ENCODE measurements around the gene DYNC1LI2.
A peak's percentile ranks its signal among the peaks of the same experiment; 100 is the strongest.
"Not testable (repeated sequence)": the region's sequence is repeated elsewhere in the genome, so short reads cannot be mapped to it uniquely, and the experiment has no call there.

The DYNC1LI2 gene

DNA sequence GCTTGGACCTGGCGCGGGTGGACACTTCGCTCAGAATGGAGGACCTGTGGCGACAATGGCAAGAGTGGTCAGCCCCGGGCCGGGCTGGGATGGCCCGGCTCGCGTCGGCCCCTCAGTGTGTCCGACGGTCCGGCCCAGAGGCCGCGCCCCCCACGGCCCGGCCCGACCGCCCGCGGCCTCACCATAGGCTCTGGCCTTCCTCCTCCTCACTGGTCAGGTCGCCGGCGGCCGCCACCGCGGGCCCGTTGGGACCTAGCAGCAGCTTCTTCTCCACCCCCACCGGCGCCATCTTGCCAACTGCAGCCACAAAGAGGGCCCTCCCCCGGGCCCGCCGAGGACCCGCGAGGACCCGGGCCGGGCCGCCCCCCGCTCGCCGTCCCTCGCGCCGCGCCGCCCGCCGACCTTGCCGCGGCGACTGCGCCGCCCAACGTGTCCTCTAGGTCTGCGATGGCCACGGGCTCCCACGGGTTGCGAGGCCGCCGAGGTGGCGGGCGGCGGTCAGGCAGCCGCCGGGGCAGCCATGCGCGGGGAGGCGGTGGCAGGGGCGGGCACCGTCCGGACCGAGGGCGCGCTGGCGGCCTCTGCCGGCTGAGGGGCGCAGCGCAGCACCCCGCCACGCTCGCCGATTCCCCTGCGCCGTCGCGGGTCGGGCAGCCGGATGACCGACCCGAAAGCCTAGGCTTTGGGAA is at the start of gene DYNC1LI2:
TSS of gene DYNC1LI2 (minus strand) at position 307 of the 689 bp plus-strand sequence. CDS start at position 289, 18 bp downstream.
- no peak for TF ChIP-seq ZNF274 (IDR thresholded peaks at IDR 0.05; ENCODE audit: low read depth, low read length)
- H3K4me3 ChIP-seq (ENCODE audit: low read length) = peak within 1 kb of the TSS; percentile 91

GRCh38 chr16:66800856-66801255 is 49.4 kb upstream of the DYNC1LI2 start:
- H3K4me3 ChIP-seq (ENCODE audit: low read length) = no peak overlapping the region
- TF ChIP-seq ZNF274 (IDR thresholded peaks at IDR 0.05; ENCODE audit: low read depth, low read length) = no peak

DNA sequence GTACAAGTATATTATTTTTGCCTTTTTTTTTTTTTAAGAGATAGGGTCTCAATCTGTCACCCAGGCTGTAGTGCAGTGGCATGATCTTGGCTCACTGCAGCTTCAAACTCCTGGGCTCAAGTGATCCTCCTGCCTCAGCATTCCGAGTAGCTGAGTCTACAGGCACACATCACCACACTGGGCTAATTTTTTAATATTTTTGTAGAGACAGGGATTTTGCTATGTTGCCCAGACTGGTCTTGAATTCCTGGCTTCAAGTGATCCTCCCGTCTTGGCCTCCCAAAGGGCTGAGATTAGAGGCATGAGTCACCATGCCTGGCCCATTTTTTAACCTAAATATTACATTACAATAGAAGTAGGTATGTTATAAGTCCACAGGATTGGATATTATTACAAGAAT is 46.8 kb upstream of the DYNC1LI2 start:
- no peak for TF ChIP-seq ZNF274 (IDR thresholded peaks at IDR 0.05; ENCODE audit: low read depth, low read length)
- no peak overlapping the region for H3K4me3 ChIP-seq (ENCODE audit: low read length)

DNA sequence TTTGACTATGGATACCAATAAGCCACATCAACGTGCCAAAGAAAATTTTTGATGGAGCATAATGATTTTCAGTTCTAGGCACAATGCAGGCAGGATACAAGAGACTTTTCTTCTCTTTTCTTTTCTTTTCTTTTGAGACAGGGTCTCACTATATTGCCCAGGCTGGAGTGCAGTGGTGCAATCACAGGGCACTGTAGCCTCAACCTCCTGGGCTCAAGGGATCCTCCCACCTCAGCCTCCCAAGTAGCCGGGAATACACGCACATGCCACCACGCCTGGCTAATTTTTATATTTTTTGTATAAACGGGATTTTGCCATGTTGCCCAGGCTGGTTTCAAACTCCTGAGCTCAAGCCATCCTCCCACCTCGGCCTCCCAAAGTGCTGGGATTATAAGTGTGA is 42.6 kb upstream of the DYNC1LI2 start:
- not testable (repeated sequence) for H3K4me3 ChIP-seq (ENCODE audit: low read length)

DNA sequence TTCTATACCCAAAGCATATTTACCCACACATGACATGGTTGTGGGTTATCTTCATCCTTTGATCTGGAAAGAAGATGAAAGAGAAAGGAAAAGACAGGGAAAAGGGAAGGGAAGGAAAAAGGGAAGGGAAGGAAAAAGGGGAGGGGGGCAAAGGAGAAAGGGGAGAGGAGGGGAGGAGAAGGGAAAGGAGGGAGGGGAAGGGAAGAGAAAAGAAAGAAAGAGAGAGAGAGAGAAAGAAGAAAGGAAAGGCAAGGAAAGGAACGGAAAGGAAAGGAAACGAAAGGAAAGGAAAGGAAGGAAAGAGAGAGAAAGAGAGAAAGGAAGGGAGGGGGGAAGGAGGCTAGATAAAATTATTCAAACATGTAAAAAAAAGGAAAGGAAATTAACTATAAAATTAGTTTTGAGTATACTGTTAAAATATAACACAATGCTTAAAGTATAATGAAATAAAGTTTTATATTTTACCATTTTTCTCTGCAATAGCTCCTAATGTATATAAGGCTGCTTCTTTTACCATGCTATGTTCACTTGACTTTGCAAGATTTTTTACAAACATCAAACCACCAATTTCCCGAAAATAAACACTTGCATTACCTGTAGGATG is 38.8 kb upstream of the DYNC1LI2 start:
- TF ChIP-seq ZNF274 (IDR thresholded peaks at IDR 0.05; ENCODE audit: low read depth, low read length) = no peak
- H3K4me3 ChIP-seq (ENCODE audit: low read length) = no peak overlapping the region

DNA sequence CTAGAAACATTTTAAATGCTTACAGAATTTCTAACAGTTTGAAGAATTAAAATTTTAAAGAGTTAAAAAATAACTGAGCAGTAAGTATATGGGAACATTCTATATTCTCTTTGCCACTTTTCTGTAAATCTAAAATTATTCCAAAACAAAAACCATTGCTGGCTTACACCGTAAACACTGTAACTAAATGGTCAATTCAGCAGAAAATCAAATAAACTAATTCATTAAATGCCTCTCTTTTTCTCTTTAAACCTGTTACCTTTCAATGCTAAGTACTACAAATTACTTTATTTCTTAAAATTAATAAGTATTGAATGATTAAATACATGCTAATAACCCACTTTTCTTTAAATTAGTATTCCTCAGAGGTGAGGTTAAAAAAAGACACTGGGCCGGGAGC is 36.0 kb upstream of the DYNC1LI2 start:
- TF ChIP-seq ZNF274 (IDR thresholded peaks at IDR 0.05; ENCODE audit: low read depth, low read length) = no peak
- H3K4me3 ChIP-seq (ENCODE audit: low read length) = no peak overlapping the region

DNA sequence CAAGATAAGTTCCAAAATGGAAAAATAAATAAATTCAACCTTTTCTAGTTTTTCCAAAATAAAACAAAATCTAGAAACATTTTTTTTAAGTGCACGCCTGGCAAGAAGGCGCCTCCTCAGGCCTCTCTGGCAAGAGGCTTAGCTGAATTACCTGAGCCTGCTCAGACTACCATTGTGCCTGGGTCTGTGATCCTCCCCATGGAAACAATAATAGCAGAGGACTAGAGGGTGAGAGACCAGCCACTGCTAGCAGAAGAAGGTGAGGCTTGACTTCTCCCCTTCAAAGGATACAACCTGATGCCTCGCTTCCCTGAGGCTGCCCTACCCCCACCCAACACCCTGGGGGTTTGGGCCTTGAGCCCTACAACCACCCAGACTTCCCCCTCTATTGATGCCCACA is 35.1 kb upstream of the DYNC1LI2 start:
- no peak for TF ChIP-seq ZNF274 (IDR thresholded peaks at IDR 0.05; ENCODE audit: low read depth, low read length)

DNA sequence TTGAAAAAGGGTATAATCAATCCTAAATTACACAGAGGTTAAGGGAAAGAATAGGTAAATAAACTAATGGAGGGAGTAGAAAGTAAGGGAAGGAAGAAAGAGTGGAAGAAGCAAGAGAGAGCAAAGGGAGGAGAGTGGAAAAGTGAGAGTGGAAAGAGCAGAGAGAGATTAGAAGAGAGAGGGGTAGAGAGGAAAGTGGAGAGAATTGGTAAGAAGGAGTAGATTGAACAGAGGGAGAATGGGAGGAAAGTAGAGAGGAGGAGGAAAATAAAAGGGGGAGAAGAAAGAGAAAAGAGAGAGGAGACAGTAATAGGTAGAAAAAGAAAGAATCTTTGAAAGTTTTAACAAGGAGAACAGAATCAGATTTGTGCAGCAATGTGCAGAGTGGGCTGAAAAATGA is 25.0 kb upstream of the DYNC1LI2 start:
- TF ChIP-seq ZNF274 (IDR thresholded peaks at IDR 0.05; ENCODE audit: low read depth, low read length) = no peak
- no peak overlapping the region for H3K4me3 ChIP-seq (ENCODE audit: low read length)

More for the DNA sequence above, 35.1 kb upstream of the DYNC1LI2 start:
- H3K4me3 ChIP-seq (ENCODE audit: low read length) = no peak overlapping the region

GRCh38 chr16:66774981-66775380 is 23.6 kb upstream of the DYNC1LI2 start:
- no peak for TF ChIP-seq ZNF274 (IDR thresholded peaks at IDR 0.05; ENCODE audit: low read depth, low read length)
- no peak overlapping the region for H3K4me3 ChIP-seq (ENCODE audit: low read length)

GRCh38 chr16:66758086-66758485 is 6.7 kb upstream of the DYNC1LI2 start:
- TF ChIP-seq ZNF274 (IDR thresholded peaks at IDR 0.05; ENCODE audit: low read depth, low read length) = no peak
- H3K4me3 ChIP-seq (ENCODE audit: low read length) = no peak overlapping the region

- no peak for TF ChIP-seq ZNF274 (IDR thresholded peaks at IDR 0.05; ENCODE audit: low read depth, low read length)
- no peak overlapping the region for H3K4me3 ChIP-seq (ENCODE audit: low read length)
These were observed 3.4 kb upstream of the DYNC1LI2 start for GRCh38 chr16:66754819-66755218.

- no peak for TF ChIP-seq ZNF274 (IDR thresholded peaks at IDR 0.05; ENCODE audit: low read depth, low read length)
These were observed 2.8 kb upstream of the DYNC1LI2 start for GRCh38 chr16:66754211-66754610.

GRCh38 chr16:66752958-66753357 is 1.5 kb upstream of the DYNC1LI2 start:
- no peak overlapping the region for H3K4me3 ChIP-seq (ENCODE audit: low read length)
- no peak for TF ChIP-seq ZNF274 (IDR thresholded peaks at IDR 0.05; ENCODE audit: low read depth, low read length)

More at GRCh38 chr16:66754211-66754610, 2.8 kb upstream of the DYNC1LI2 start:
- no peak overlapping the region for H3K4me3 ChIP-seq (ENCODE audit: low read length)

DNA sequence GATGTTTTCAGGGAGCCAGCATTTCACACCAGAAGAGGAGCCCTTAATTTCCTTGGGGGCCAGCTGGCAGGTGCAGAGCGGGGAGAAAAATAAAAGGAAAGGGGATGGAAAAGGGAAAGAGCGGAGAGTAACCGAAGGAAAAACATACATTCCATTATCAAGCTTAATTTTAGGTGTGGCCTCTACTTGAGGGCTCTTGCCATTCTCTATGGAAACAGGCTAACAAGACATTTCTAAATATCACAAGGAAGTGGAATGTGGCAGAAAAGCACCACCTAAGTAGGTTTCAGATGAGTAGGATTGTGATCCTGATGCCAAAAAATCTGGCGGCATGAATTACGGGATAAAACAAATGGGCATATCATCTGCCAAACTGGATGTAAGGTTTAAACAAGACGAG is 970 bp upstream of the DYNC1LI2 start:
- no peak for TF ChIP-seq ZNF274 (IDR thresholded peaks at IDR 0.05; ENCODE audit: low read depth, low read length)
- H3K4me3 ChIP-seq (ENCODE audit: low read length) = no peak overlapping the region

GRCh38 chr16:66751992-66752322 is 548 bp upstream of the DYNC1LI2 start:
- no peak for TF ChIP-seq ZNF274 (IDR thresholded peaks at IDR 0.05; ENCODE audit: low read depth, low read length)
- peak overlapping the region; percentile 32; the same call in 1 of the 2 replicates for H3K4me3 ChIP-seq (ENCODE audit: low read length)

GRCh38 chr16:66751053-66751302 is 431 bp downstream of the DYNC1LI2 start:
- peak overlapping the region; percentile 91 for H3K4me3 ChIP-seq (ENCODE audit: low read length)

More at GRCh38 chr16:66751053-66751302, 431 bp downstream of the DYNC1LI2 start:
- TF ChIP-seq ZNF274 (IDR thresholded peaks at IDR 0.05; ENCODE audit: low read depth, low read length) = no peak
